GM18517 (cell line): ENCODE measurements around the gene C3orf85.

Experiments used
- ATAC-seq: cut with Tn5 transposase; IDR thresholded peaks from one replicate; pipeline ENCODE4 v1.9.1; 2021; ENCODE audit warnings: mild to moderate bottlenecking, moderate library complexity; ENCODE audit not compliant: unreplicated experiment

C3orf85 gene

DNA sequence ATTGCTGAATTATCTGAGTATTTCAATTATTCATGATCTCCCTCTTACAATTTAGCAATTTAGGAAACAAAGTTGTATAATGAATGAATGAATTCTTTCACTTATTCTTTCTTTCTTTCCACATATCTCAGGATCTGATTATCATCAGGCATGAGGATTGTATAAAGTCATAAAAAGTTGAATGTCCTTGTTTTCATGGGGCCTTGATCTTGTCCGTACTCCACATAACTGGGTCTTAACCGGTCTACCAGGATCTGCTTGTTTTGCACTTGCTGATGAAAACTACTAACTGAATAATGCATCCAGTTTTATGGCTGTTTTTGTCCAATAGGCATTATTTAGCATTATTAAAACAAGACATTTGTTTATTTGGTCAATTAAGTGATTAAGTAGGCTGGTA is 12.6 kb downstream of the C3orf85 start:
- ATAC-seq = no peak

GRCh38 chr3:109152320-109152719 is 15.8 kb downstream of the C3orf85 start:
- no peak for ATAC-seq

GRCh38 chr3:109154979-109155378 is 18.5 kb downstream of the C3orf85 start:
- no peak for ATAC-seq

GRCh38 chr3:109155828-109156227 is 19.3 kb downstream of the C3orf85 start:
- no peak for ATAC-seq

GRCh38 chr3:109161487-109162123 is 25.1 kb downstream of the C3orf85 start:
- no peak for ATAC-seq

DNA sequence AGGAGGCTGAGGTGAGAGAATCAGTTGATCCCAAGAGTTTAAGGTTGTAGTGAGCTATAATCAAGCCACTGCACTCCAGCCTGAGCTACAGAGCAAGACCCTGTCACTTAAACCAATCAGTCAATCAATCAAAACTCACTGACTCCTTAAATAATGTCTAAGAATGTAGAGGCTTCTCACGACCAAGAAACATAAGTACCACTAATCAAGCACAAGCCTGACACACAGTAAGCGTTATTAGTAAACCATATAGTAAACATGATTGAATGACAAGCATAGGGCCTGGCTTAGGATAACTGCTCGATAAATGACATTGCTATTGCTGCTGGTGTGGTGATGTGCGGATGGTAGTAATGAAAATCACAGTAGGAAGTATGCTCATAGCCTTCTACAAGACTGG is 29.4 kb downstream of the C3orf85 start:
- ATAC-seq = no peak

DNA sequence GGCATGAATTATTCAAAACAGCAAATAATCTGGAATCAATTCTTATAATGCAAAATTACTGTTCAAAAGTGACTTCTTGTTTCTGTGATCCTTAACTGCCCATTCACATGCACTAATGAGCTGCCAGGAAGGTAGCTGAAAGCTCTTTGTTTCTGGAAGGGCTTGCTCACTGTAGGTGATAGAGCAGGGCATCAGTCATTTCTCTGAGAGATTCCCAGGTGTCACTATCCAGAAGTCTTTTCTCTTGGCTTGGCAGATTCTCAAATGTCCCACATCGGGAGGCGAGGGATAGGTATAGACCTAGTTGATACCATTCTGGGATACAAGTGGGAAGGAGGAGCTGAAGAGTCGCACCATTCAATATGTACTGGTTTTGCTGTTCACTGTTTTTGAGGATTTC is 35.0 kb downstream of the C3orf85 start:
- ATAC-seq = no peak

- no peak for ATAC-seq
Measured at GRCh38 chr3:109175411-109175810, 38.9 kb downstream of the C3orf85 start.

DNA sequence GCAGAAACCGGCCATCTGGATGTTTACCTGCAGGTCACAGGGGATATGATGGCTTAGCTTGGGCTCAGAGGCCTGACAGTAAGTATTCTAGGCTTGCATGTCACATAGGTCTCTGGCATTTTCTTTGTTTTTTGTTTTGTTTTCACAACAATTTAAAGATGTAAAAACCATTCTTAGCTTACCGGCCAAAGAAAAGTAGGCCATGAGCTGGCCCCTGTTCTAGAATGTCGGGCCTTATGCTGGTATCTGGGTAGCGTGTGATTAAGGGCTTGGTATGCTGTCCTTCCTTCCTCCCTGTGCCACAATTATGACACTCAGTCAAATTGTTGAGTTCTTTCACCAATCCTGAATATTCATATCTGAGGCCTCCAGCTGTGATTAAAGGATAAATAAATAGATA is 40.2 kb downstream of the C3orf85 start:
- ATAC-seq = no peak

GRCh38 chr3:109177908-109178307 is 41.4 kb downstream of the C3orf85 start:
- ATAC-seq = no peak

DNA sequence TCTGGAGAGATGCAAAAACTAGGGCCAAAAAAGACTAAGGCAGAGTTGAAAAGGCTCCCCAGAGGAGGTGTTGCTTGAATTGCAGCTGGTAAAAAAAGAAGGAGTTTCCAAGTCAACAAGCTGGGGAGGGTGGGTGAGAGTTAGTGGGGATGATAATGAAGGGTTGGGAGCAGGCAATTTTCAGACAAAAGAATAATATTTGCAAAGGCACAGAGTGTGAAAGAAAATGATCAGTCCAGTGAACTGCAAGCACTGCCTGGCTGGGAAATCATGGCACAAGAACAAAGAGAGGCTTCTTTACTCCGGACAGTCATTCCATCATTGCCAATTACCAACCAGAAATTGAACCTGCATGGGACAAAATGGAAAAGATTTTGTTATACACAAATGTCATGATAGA is 42.2 kb downstream of the C3orf85 start:
- ATAC-seq = no peak

- ATAC-seq = no peak
Measured at GRCh38 chr3:109184726-109185125, 48.2 kb downstream of the C3orf85 start.

- no peak for ATAC-seq
Measured at GRCh38 chr3:109187390-109187789, 50.9 kb downstream of the C3orf85 start.

- ATAC-seq = no peak
Measured at GRCh38 chr3:109188741-109189140, 52.2 kb downstream of the C3orf85 start.

GRCh38 chr3:109191421-109191820 is 54.9 kb downstream of the C3orf85 start:
- ATAC-seq = no peak

GRCh38 chr3:109195815-109196214 is 59.3 kb downstream of the C3orf85 start:
- ATAC-seq = no peak
